Measurements from ENCODE around the gene ABR.

Gene ABR

DNA sequence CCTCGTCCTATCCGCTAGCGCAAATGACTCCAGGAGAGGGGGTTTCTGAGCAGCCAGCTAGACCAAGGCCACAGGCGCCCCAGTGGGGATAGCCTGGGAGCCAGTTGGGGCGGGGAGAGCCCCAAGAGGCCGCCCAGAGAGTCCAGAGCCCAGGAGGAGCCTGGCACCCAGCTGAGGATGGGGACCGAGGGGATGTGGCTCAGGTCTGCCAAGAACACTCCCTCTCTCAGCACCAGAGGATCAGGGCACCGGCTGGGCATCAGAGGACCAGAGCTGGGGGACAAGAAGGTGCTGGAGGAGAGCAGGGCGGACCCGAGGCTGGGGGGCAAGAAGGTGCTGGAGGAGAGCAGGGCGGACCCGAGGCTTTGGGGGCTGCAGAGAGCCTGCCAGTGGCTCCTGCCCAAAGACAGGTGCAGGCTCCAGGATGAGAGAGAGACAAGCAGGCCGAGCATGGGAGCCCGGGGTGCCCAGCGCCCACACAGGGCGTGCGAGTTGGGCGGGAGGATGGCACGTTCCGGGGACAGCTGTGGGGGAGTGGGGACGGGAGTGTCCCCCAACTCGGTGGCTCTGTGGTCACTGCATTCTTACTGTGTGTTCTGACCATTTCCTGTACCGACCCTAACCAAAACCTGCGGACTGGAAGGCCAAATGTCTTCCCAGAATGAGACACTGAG lies 143.5 kb downstream of the ABR start:
- no peaks in the 10 kb centered on the region for H3K27me3 ChIP-seq (ENCODE audit: low read depth, low read length)

DNA sequence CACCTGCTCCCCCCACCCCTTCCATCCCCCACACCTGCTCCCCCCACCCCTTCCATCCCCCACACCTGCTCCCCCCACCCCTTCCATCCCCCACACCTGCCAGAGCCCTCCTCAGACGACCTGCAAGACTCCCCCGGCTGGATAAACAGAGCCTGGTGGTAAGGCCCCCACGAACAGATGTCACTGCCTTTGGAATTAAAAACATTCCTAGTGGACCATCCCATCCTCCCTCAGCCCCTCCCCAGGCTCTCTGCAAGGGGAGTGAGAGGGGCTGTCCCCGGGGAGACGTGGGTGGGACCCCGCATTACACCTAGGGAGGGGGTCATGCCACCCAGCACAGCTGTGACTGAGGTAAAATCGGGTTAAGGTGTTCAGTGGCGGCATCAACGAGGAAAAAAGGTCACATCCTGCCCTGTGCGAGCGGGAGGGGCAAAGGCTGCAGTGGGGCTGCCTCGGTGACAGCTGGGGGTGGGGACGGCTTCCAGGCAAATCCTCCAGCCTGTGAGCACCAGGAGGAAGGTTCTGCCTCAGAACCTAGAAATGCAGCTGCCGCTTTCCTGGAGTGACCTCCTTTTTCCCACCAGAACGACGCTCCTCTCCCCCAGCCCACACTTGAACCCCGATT lies 144.1 kb downstream of the ABR start:
- Histone ChIP-seq H3K27ac (ENCODE audit: low read length) (no peak overlapping the region), H3K9ac (ENCODE audit: low read length) (no peak overlapping the region), H2AFZ (ENCODE audit: low read depth, low read length) (no peak overlapping the region), H3K36me3 (replicated peaks; ENCODE audit: low read depth, low read length) (no peaks in the 10 kb centered on the region), H3K9me3 (ENCODE audit: insufficient read depth, low read length) (no peaks in the 10 kb centered on the region), H3K79me2 (ENCODE audit: low read length) (no peaks in the 10 kb centered on the region), H3K27me3 (ENCODE audit: low read depth, low read length) (no peaks in the 10 kb centered on the region), H3K4me2 (ENCODE audit: low read length) (no peak overlapping the region), H3K4me3 (ENCODE audit: low read length) (no peak overlapping the region), H3K4me1 (ENCODE audit: low read length) (no peaks in the 10 kb centered on the region), H4K20me1 (ENCODE audit: insufficient read depth, low read length) (no peaks in the 10 kb centered on the region)
- TF ChIP-seq, protein P1, sequence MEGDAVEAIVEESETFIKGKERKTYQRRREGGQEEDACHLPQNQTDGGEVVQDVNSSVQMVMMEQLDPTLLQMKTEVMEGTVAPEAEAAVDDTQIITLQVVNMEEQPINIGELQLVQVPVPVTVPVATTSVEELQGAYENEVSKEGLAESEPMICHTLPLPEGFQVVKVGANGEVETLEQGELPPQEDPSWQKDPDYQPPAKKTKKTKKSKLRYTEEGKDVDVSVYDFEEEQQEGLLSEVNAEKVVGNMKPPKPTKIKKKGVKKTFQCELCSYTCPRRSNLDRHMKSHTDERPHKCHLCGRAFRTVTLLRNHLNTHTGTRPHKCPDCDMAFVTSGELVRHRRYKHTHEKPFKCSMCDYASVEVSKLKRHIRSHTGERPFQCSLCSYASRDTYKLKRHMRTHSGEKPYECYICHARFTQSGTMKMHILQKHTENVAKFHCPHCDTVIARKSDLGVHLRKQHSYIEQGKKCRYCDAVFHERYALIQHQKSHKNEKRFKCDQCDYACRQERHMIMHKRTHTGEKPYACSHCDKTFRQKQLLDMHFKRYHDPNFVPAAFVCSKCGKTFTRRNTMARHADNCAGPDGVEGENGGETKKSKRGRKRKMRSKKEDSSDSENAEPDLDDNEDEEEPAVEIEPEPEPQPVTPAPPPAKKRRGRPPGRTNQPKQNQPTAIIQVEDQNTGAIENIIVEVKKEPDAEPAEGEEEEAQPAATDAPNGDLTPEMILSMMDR (IDR thresholded peaks at IDR 0.05; ENCODE audit: low read depth, low read length) = no peak
- TF ChIP-seq EZH2phosphoT487 (IDR thresholded peaks at IDR 0.05; ENCODE audit: low read depth) = no peak

More for the DNA sequence above, 143.5 kb downstream of the ABR start:
- no peak overlapping the region for H3K4me3 ChIP-seq (ENCODE audit: low read length)
- no peaks in the 10 kb centered on the region for H3K4me1 ChIP-seq (ENCODE audit: low read length)
- H3K27ac ChIP-seq (ENCODE audit: low read length) = no peak overlapping the region
- no peak overlapping the region for H2AFZ ChIP-seq (ENCODE audit: low read depth, low read length)
- no peak overlapping the region for H3K4me2 ChIP-seq (ENCODE audit: low read length)
- TF ChIP-seq, protein P1 (IDR thresholded peaks at IDR 0.05; ENCODE audit: low read depth, low read length) = no peak
- no peak for TF ChIP-seq EZH2phosphoT487 (IDR thresholded peaks at IDR 0.05; ENCODE audit: low read depth)
- no peaks in the 10 kb centered on the region for H3K9me3 ChIP-seq (ENCODE audit: insufficient read depth, low read length)
- no peaks in the 10 kb centered on the region for H4K20me1 ChIP-seq (ENCODE audit: insufficient read depth, low read length)
- H3K9ac ChIP-seq (ENCODE audit: low read length) = no peak overlapping the region
- no peaks in the 10 kb centered on the region for H3K36me3 ChIP-seq (replicated peaks; ENCODE audit: low read depth, low read length)
- H3K79me2 ChIP-seq (ENCODE audit: low read length) = no peaks in the 10 kb centered on the region

DNA sequence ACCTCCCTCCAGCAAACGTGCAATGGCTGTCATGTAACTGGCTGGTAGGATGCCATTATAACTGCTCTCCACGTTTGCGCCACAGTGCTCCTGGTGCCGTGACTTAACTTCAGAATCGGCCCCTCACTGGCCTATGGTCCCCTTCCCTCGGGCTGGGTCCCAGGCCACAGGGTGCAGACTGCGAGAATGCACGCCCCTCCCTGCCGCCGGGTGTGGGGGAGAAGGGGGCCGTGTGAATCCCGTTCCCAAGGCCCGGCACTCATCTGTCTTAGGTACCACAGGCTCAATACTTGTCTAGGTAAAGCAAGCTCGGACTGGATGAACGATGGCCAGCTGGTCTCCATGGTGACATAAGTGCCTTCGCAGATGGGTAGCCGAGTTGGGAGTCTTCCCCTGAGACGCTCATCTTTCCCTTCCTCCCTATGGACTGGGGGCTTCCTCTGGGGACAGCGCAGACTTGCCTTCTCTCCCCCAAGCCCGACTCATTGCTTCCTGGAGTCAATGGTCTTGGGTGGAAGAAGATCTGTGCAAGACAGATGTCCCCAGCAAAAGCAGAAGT lies 145.1 kb downstream of the ABR start:
- Histone ChIP-seq H3K4me3 (ENCODE audit: low read length) (no peak overlapping the region), H3K36me3 (replicated peaks; ENCODE audit: low read depth, low read length) (no peaks in the 10 kb centered on the region), H3K9ac (ENCODE audit: low read length) (no peak overlapping the region), H2AFZ (ENCODE audit: low read depth, low read length) (no peak overlapping the region), H3K27ac (ENCODE audit: low read length) (no peak overlapping the region), H4K20me1 (ENCODE audit: insufficient read depth, low read length) (no peaks in the 10 kb centered on the region), H3K27me3 (ENCODE audit: low read depth, low read length) (no peaks in the 10 kb centered on the region), H3K9me3 (ENCODE audit: insufficient read depth, low read length) (no peaks in the 10 kb centered on the region), H3K4me2 (ENCODE audit: low read length) (no peak overlapping the region), H3K4me1 (ENCODE audit: low read length) (no peaks in the 10 kb centered on the region), H3K79me2 (ENCODE audit: low read length) (no peaks in the 10 kb centered on the region)
- TF ChIP-seq, protein P1 (IDR thresholded peaks at IDR 0.05; ENCODE audit: low read depth, low read length) = no peak
- no peak for TF ChIP-seq EZH2phosphoT487 (IDR thresholded peaks at IDR 0.05; ENCODE audit: low read depth)

DNA sequence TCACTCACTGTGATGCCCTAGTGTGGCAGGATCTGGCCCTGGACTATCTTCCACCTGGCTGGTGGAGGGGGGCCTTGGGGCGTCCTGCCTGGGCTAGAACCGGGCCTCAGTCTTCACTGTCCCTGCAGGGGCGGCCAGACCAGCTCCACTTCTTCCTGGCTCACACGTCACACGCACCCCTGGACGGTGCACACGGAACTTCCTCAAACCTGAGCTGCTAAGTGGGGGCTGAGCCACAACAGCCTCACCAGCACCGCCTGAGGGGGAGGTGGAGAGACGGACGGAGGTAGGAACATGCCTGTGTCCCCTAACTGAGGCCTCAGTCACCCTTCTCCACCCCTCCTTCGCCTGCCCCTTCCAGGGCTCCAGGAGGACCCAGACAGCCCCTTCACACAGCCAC lies 146.3 kb downstream of the ABR start:
- Histone ChIP-seq H3K9me3 (ENCODE audit: insufficient read depth, low read length) (no peaks in the 10 kb centered on the region), H2AFZ (ENCODE audit: low read depth, low read length) (no peak overlapping the region), H3K27ac (ENCODE audit: low read length) (no peak overlapping the region), H3K79me2 (ENCODE audit: low read length) (no peaks in the 10 kb centered on the region), H3K4me3 (ENCODE audit: low read length) (no peak overlapping the region), H3K27me3 (ENCODE audit: low read depth, low read length) (no peaks in the 10 kb centered on the region), H3K36me3 (replicated peaks; ENCODE audit: low read depth, low read length) (no peaks in the 10 kb centered on the region), H3K4me2 (ENCODE audit: low read length) (no peak overlapping the region), H3K4me1 (ENCODE audit: low read length) (no peaks in the 10 kb centered on the region), H3K9ac (ENCODE audit: low read length) (no peak overlapping the region), H4K20me1 (ENCODE audit: insufficient read depth, low read length) (no peaks in the 10 kb centered on the region)
- no peak for TF ChIP-seq EZH2phosphoT487 (IDR thresholded peaks at IDR 0.05; ENCODE audit: low read depth)

Data from OCI-LY3 (cell line).